Astrocyte (in vitro differentiated cells and primary cell): ENCODE results near the gene WHRN.

Experiments
- CTCF ChIP-seq: IDR thresholded peaks from 2 replicates; pipeline ENCODE4 v1.5.1; 2011; ENCODE audit warnings: low read depth, mild to moderate bottlenecking, inconsistent platforms, low read length, moderate library complexity; ENCODE audit not compliant: insufficient read depth
- EZH2 ChIP-seq: IDR thresholded peaks from 2 replicates; pipeline ENCODE4 v1.6.1; 2012; ENCODE audit warnings: mild to moderate bottlenecking, low read length, inconsistent platforms; ENCODE audit not compliant: insufficient read depth

- TF ChIP-seq CTCF, result no peak
- TF ChIP-seq EZH2, result no peak
Measured at GRCh38 chr9:114494776-114495569, 10.3 kb downstream of the WHRN start.
